OCI-LY7 (cell line): ENCODE results near the gene RTKN2. TPM values are rescaled to one million over a fixed set of nuclear protein-coding genes. Genes with fewer than 3 reads are reported as not detected.

ENCODE experiments used
- BruUV-seq: library from RNA; stranded (reverse); fragments of 400-500 nt; replicated peaks from 2 replicates; lab custom pipeline; 2021; lab: Mats Ljungman, UMichigan
- CTCF ChIA-PET: fragments of 300-600 bp; sonication (Branson Sonifier 250); formaldehyde crosslinking; loops from one replicate; lab custom pipeline; 2022; ENCODE audit warnings: antibody characterized with exemption; ENCODE audit not compliant: unreplicated experiment; lab: Charles Lee
- POLR2A ChIA-PET: fragments of 300-600 bp; sonication (Branson Sonifier 250); formaldehyde crosslinking; loops from one replicate; lab custom pipeline; 2022; ENCODE audit warnings: antibody characterized with exemption; lab: Charles Lee
- DNase-seq: peaks from one replicate; pipeline ENCODE4 v3.0.0-alpha.2; 2015; ENCODE audit warnings: low spot score
- H2AFZ ChIP-seq: fragments of 200-600 bp; sonication (generic), shearing (Covaris generic); 2 replicates; pipeline ENCODE4 v1.6.1; 2014; ENCODE audit warnings: mild to moderate bottlenecking, antibody characterized with exemption, low read length, moderate library complexity
- H3K27ac ChIP-seq: fragments of 200-600 bp; sonication (generic); 2 replicates; pipeline ENCODE4 v1.5.1; 2014; ENCODE audit warnings: mixed run types, low read depth, mild to moderate bottlenecking, moderate library complexity, low read length, inconsistent platforms; ENCODE audit not compliant: poor library complexity, severe bottlenecking
- H3K36me3 ChIP-seq: fragments of 200-600 bp; sonication (generic); 2 replicates; pipeline ENCODE4 v1.6.1; 2014; ENCODE audit warnings: mild to moderate bottlenecking, antibody characterized with exemption, low read length, moderate library complexity, mixed read lengths; ENCODE audit not compliant: insufficient read depth
- H3K4me1 ChIP-seq: fragments of 200-600 bp; sonication (generic); 2 replicates; pipeline ENCODE4 v1.5.1; 2014; ENCODE audit warnings: mild to moderate bottlenecking, low read length; ENCODE audit not compliant: insufficient read depth, poor library complexity, severe bottlenecking
- H3K4me2 ChIP-seq: fragments of 200-600 bp; sonication (generic); 2 replicates; pipeline ENCODE4 v1.6.1; 2014; ENCODE audit warnings: mild to moderate bottlenecking, low read length
- H3K4me3 ChIP-seq: fragments of 200-600 bp; sonication (generic); 2 replicates; pipeline ENCODE4 v1.5.1; 2014; ENCODE audit warnings: mild to moderate bottlenecking, low read depth, low read length; ENCODE audit not compliant: poor library complexity, severe bottlenecking
- H3K79me2 ChIP-seq: fragments of 200-600 bp; sonication (generic); 2 replicates; pipeline ENCODE4 v1.6.1; 2016; ENCODE audit warnings: low read depth, mild to moderate bottlenecking, low read length, moderate library complexity, mixed read lengths; ENCODE audit not compliant: insufficient read depth
- H3K9me2 ChIP-seq: fragments of 200-600 bp; sonication (generic); 2 replicates; pipeline ENCODE4 v1.6.1; 2016; ENCODE audit warnings: mild to moderate bottlenecking, low read length, mixed read lengths; ENCODE audit not compliant: insufficient read depth
- H3K9me3 ChIP-seq: fragments of 200-600 bp; sonication (generic); 2 replicates; pipeline ENCODE4 v1.6.1; 2014; ENCODE audit warnings: mild to moderate bottlenecking, mixed run types, low read length, mixed read lengths
- H4K20me1 ChIP-seq: fragments of 200-600 bp; sonication (generic); 2 replicates; pipeline ENCODE4 v1.6.1; 2014; ENCODE audit warnings: mild to moderate bottlenecking, antibody characterized with exemption, low read length, moderate library complexity, mixed read lengths; ENCODE audit not compliant: insufficient read depth
- CTCF ChIP-seq: fragments of 200-600 bp; sonication (generic); conservative IDR thresholded peaks from 2 replicates; pipeline ENCODE4 v1.5.1; 2014; ENCODE audit warnings: mild to moderate bottlenecking, antibody characterized with exemption, low read length, moderate library complexity, mixed read lengths
- EZH2phosphoT487 ChIP-seq: fragments of 200-600 bp; sonication (generic); IDR thresholded peaks from 2 replicates; pipeline ENCODE4 v1.6.1; 2018; ENCODE audit warnings: low read depth, borderline replicate concordance, mild to moderate bottlenecking, mixed run types, antibody characterized with exemption, low read length, moderate library complexity, mixed read lengths
- intact Hi-C: fragments of 100-400 bp; cut with micrococcal nuclease; formaldehyde crosslinking; loops from one replicate; pipeline ENCODE4 v1.10.0; 2022; ENCODE audit not compliant: unreplicated experiment
- total RNA-seq, 2 experiments: library from RNA; depleted of rRNA in 1 of 2; stranded (reverse); fragments of >200 nt in 1 of 2; shearing (Covaris generic) in 1 of 2; gene quantifications; 2 replicates each; pipeline ENCODE4 v1.2.3, GENCODE V29; 2014 to 2022

Gene RTKN2
- total RNA-seq, 2 experiments from 2014 or later: 12.3 to 20.4 TPM

- Histone ChIP-seq H4K20me1 (no peaks in the 10 kb centered on the region), H2AFZ (no peak overlapping the region), H3K4me3 (no peak overlapping the region), H3K4me2 (no peak overlapping the region), H3K36me3 (peaks cover 46% of the 10 kb centered on the region), H3K79me2 (no peaks in the 10 kb centered on the region), H3K4me1 (no peaks in the 10 kb centered on the region), H3K27ac (no peak overlapping the region), H3K9me3 (no peaks in the 10 kb centered on the region), H3K9me2 (no peaks in the 10 kb centered on the region)
- ChIA-PET POLR2A (interaction anchor here (0.6 to 1.2 kb wide), 3 partner anchors 146 to 294 kb away, joined by 3 to 5 read pairs (median 4); no protein-coding TSS in a partner anchor), CTCF (no interaction called here)
- TF ChIP-seq EZH2phosphoT487: no peak
- no peak for TF ChIP-seq CTCF
- intact Hi-C loops: no loop called here
- no peak for DNase-seq
- no TSS peak for BruUV-seq
Observed at GRCh38 chr10:62233356-62234076, 35.1 kb downstream of the RTKN2 start.

GRCh38 chr10:62231805-62232204 lies 36.8 kb downstream of the RTKN2 start:
- Histone ChIP-seq H3K79me2 (no peaks in the 10 kb centered on the region), H3K27ac (no peak overlapping the region), H2AFZ (no peak overlapping the region), H4K20me1 (no peaks in the 10 kb centered on the region), H3K4me1 (no peaks in the 10 kb centered on the region), H3K4me2 (no peak overlapping the region), H3K4me3 (no peak overlapping the region), H3K36me3 (peaks cover 35% of the 10 kb centered on the region), H3K9me2 (no peaks in the 10 kb centered on the region), H3K9me3 (no peaks in the 10 kb centered on the region)
- TF ChIP-seq CTCF (no peak), EZH2phosphoT487 (no peak)
- no TSS peak for BruUV-seq
- DNase-seq: no peak
- ChIA-PET CTCF (no interaction called here), POLR2A (interaction anchor here (0.5 to 1.5 kb wide), 6 partner anchors 11 to 25 kb away, joined by 3 to 4 read pairs (median 3); no protein-coding TSS in a partner anchor)
- intact Hi-C loops: no loop called here

- CTCF ChIA-PET: no interaction called here
- no TSS peak for BruUV-seq
- no peak overlapping the region for H3K27ac ChIP-seq
- no peaks in the 10 kb centered on the region for H3K9me2 ChIP-seq
- H3K4me2 ChIP-seq: no peak overlapping the region
- intact Hi-C loops: no loop called here
- no peaks in the 10 kb centered on the region for H4K20me1 ChIP-seq
- no peaks in the 10 kb centered on the region for H3K79me2 ChIP-seq
- no peaks in the 10 kb centered on the region for H3K9me3 ChIP-seq
- no peak for TF ChIP-seq CTCF
- no peak for TF ChIP-seq EZH2phosphoT487
- no peak overlapping the region for H2AFZ ChIP-seq
- peaks cover 31% of the 10 kb centered on the region for H3K36me3 ChIP-seq
- no peak overlapping the region for H3K4me3 ChIP-seq
- POLR2A ChIA-PET: interaction anchor here (0.5 to 1.5 kb wide), 7 partner anchors 8 to 26 kb away, joined by 3 to 7 read pairs (median 3); no protein-coding TSS in a partner anchor
- DNase-seq: no peak
- H3K4me1 ChIP-seq: no peaks in the 10 kb centered on the region
Observed at GRCh38 chr10:62231371-62231770, 37.3 kb downstream of the RTKN2 start.
